Neural progenitor cell (in vitro differentiated cells): ENCODE data around the gene CSHL1.
"Not testable (repeated sequence)": the region's sequence is repeated elsewhere in the genome, so short reads cannot be mapped to it uniquely, and the experiment has no call there.

ENCODE experiments used
- EZH2phosphoT487 ChIP-seq: fragments of 200-600 bp; sonication (generic); IDR thresholded peaks from 2 replicates; pipeline ENCODE4 v1.6.1; 2017; ENCODE audit warnings: antibody characterized with exemption
- TF ChIP-seq, protein P1 (sequence below): fragments of 200-600 bp; sonication (generic); IDR thresholded peaks from 2 replicates; pipeline ENCODE4 v1.5.1; 2017; ENCODE audit warnings: antibody characterized with exemption, mild to moderate bottlenecking

DNA sequence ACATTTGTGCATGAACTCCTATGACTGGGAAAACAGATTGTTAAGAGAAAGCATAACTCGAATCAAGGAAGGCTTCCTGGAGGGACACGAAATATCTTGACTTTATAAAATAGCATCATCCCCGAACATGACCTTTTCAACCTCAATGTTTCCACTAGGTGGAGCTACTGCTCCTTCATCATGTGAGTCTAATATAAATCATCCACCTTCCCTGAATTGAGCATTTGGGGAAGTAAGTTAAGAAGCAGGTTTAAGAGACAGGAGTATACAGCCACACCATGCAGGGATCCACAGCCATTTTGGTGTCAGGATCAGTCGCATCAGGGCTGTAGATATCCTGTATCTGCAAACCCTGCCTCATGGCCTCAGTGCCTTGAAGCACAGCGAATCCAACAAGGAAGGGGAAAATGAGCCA is 7.3 kb downstream of the CSHL1 start:
- TF ChIP-seq, protein P1, sequence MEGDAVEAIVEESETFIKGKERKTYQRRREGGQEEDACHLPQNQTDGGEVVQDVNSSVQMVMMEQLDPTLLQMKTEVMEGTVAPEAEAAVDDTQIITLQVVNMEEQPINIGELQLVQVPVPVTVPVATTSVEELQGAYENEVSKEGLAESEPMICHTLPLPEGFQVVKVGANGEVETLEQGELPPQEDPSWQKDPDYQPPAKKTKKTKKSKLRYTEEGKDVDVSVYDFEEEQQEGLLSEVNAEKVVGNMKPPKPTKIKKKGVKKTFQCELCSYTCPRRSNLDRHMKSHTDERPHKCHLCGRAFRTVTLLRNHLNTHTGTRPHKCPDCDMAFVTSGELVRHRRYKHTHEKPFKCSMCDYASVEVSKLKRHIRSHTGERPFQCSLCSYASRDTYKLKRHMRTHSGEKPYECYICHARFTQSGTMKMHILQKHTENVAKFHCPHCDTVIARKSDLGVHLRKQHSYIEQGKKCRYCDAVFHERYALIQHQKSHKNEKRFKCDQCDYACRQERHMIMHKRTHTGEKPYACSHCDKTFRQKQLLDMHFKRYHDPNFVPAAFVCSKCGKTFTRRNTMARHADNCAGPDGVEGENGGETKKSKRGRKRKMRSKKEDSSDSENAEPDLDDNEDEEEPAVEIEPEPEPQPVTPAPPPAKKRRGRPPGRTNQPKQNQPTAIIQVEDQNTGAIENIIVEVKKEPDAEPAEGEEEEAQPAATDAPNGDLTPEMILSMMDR = peak; percentile 62
- TF ChIP-seq EZH2phosphoT487 = not testable (repeated sequence)
